Measurements from ENCODE around the gene ALG2. TPM values are rescaled to one million over a fixed set of nuclear protein-coding genes. Genes with fewer than 3 reads are reported as not detected.

ALG2 gene
- total and polyA plus RNA-seq, 10 donors = 15.4 to 39.5 (median 26.0) TPM

- H3K36me3 ChIP-seq = no peaks in the 10 kb centered on the region
- no peaks in the 10 kb centered on the region for H3K9me3 ChIP-seq
- no peak overlapping the region for H3K4me3 ChIP-seq
- no peaks in the 10 kb centered on the region for H3K27me3 ChIP-seq (replicated peaks in 1 of 7)
- TF ChIP-seq POLR2A (IDR thresholded peaks at IDR 0.05) (no peak), POLR2AphosphoS5 (IDR thresholded peaks at IDR 0.05) (no peak), CTCF (IDR thresholded peaks at IDR 0.05 in 8 of 11, conservative IDR thresholded peaks at IDR 0.05 in 3 of 11) (no peak)
- peaks cover 0 to 22% (median 9%) of the 10 kb centered on the region in 6 donors for H3K4me1 ChIP-seq
- WGBS, 5 donors = 86 to 90% (median 89%) methylated on average over 8 of the region's 8 CpGs
- DNase-seq = no peak
- intact Hi-C loops (cut with DNase I; ENCODE audit: low total_unique reads) = no loop called here
- no peak overlapping the region for H3K27ac ChIP-seq
These were observed 44.0 kb downstream of the ALG2 start for GRCh38 chr9:99177576-99178366.

DNA sequence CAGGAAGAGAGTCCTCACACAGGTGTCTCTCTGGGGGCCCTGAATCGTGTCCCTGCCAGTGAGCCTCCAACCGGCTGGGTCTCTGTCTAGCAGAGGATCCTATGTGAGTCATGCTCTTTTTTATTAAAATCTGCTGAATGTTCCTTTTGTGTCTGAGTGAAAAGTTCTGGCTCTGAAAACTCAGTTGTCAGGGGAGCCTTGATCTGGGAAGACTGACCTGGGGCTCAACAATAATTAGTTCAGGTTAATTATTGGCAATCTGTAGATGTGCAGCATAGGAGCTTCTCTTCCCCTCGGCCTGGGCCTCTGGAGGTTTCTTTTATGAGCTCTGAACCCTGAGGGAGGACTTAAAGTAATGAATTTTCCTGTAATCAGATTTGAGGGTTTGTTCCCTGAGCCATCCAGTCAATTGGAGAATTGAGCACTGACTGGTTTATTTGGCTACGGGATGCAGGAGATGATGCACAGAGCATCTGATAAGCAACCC is 45.2 kb downstream of the ALG2 start:
- intact Hi-C loops (cut with DNase I; ENCODE audit: low total_unique reads) = no loop called here
- WGBS, 5 donors = 79 to 91% (median 83%) methylated on average over 4 of the region's 4 CpGs

DNA sequence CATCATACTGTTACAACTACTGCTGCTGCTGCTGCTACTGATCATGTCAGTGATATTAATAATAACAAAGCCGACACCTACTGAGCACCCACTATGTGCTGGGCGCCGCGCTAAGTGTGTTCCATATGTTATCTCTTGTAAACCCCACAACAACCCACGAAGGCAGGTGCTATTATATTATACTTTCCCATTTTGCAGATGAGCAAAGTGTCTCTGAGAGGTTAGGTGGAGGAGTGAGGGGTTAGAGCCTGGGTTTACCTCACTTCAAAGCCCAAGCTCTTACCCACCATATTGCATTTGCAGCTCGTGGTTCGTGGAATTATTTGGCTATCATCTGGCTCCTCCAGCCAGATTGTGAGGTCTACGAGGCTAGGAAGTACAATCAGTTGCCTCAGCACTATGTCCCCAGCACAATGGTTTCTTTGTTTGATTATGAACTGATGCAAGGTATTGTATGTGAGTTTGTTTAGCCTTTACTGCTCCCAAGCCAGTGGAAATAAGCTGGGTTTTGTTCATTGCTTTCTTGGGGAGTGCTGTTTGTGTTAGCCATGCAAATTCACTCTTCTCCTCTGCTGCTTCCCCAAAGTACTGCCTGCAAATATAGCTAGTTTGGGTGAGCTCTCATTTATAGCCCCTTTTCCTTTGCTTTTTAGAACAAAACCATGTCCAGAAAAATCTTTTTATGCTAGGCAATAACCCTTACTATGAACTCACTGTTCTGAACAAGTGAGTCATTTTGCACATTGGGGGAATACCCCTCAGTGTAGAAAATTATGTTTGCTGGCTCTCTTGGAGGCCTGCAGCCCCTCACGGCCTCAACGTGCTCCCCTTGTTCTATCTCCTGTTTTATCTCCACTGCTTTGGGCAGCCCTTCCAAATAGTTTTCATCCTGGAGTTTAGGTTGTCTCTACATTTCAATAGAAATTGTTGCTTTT is 47.9 kb downstream of the ALG2 start:
- intact Hi-C loops (cut with DNase I; ENCODE audit: low total_unique reads) = no loop called here
- Histone ChIP-seq H3K36me3 (no peaks in the 10 kb centered on the region), H3K27me3 (replicated peaks in 1 of 7) (no peaks in the 10 kb centered on the region), H3K9me3 (no peaks in the 10 kb centered on the region), H3K27ac (no peak overlapping the region), H3K4me1 (no peaks in the 10 kb centered on the region), H3K4me3 (no peak overlapping the region)
- TF ChIP-seq POLR2AphosphoS5 (IDR thresholded peaks at IDR 0.05) (no peak), CTCF (IDR thresholded peaks at IDR 0.05 in 8 of 11, conservative IDR thresholded peaks at IDR 0.05 in 3 of 11) (no peak), POLR2A (IDR thresholded peaks at IDR 0.05) (no peak)
- WGBS, 5 donors = 81 to 89% (median 84%) methylated on average over 10 of the region's 10 CpGs
- no peak for DNase-seq

More for the DNA sequence above, 45.2 kb downstream of the ALG2 start:
- H3K27me3 ChIP-seq (replicated peaks in 1 of 7) = no peaks in the 10 kb centered on the region
- H3K27ac ChIP-seq = no peak overlapping the region
- DNase-seq = no peak
- no peak for TF ChIP-seq POLR2AphosphoS5 (IDR thresholded peaks at IDR 0.05)
- no peak for TF ChIP-seq CTCF (IDR thresholded peaks at IDR 0.05 in 8 of 11, conservative IDR thresholded peaks at IDR 0.05 in 3 of 11)
- no peak for TF ChIP-seq POLR2A (IDR thresholded peaks at IDR 0.05)
- H3K4me3 ChIP-seq = no peak overlapping the region
- peaks cover 0 to 12% (median 3%) of the 10 kb centered on the region in 6 donors for H3K4me1 ChIP-seq
- H3K36me3 ChIP-seq = no peaks in the 10 kb centered on the region
- H3K9me3 ChIP-seq = no peaks in the 10 kb centered on the region

Measured in spleen (tissue), 11 donors.